ENCODE results near the gene SLC49A4. TPM values are rescaled to one million over a fixed set of nuclear protein-coding genes. Genes with fewer than 3 reads are reported as not detected.

Gene SLC49A4
- total RNA-seq, 4 donors from 2014 or later, result 20.4 to 33.9 (median 28.7) TPM

GRCh38 chr3:122880624-122881023, 85.8 kb downstream of the SLC49A4 start:
- Histone ChIP-seq H3K27ac (no peak overlapping the region), H3K4me1 (no peaks in the 10 kb centered on the region), H3K27me3 (no peaks in the 10 kb centered on the region), H3K9me3 (no peaks in the 10 kb centered on the region), H3K36me3 (peaks cover 0 to 34% of the 10 kb centered on the region in 2 donors), H3K4me3 (no peak overlapping the region)
- ATAC-seq, result no peak
- TF ChIP-seq CTCF (IDR thresholded peaks at IDR 0.05), result no peak
- TF ChIP-seq POLR2AphosphoS5 (IDR thresholded peaks at IDR 0.05), result no peak
- TF ChIP-seq EP300 (IDR thresholded peaks at IDR 0.05), result no peak
- no peak for TF ChIP-seq POLR2A (IDR thresholded peaks at IDR 0.05)
- WGBS, 2 donors (ENCODE audit: low coverage in 1 of 2), result 20 to 58% methylated on average over 1 to 4 of the region's 4 CpGs

- Histone ChIP-seq H3K27me3 (no peaks in the 10 kb centered on the region), H3K27ac (no peak overlapping the region), H3K4me1 (no peaks in the 10 kb centered on the region), H3K36me3 (peaks cover 0 to 40% of the 10 kb centered on the region in 2 donors), H3K4me3 (no peak overlapping the region), H3K9me3 (no peaks in the 10 kb centered on the region)
- no peak for ATAC-seq
- 96 to 100% methylated on average over 2 of the region's 2 CpGs for WGBS, 2 donors (ENCODE audit: low coverage in 1 of 2)
- TF ChIP-seq CTCF (IDR thresholded peaks at IDR 0.05) (no peak), POLR2A (IDR thresholded peaks at IDR 0.05) (no peak)
Observed at GRCh38 chr3:122882361-122882947, 87.6 kb downstream of the SLC49A4 start.

- H3K36me3 ChIP-seq, result peaks cover 0 to 16% of the 10 kb centered on the region in 2 donors
- peaks cover 0 to 20% (median 7%) of the 10 kb centered on the region in 3 donors for H3K4me1 ChIP-seq
- no peaks in the 10 kb centered on the region for H3K27me3 ChIP-seq
- WGBS, 2 donors (ENCODE audit: low coverage in 1 of 2), result 94 to 96% methylated on average over 4 of the region's 4 CpGs
- no peak for ATAC-seq
- H3K4me3 ChIP-seq, result no peak overlapping the region
- H3K9me3 ChIP-seq, result no peaks in the 10 kb centered on the region
- no peak overlapping the region for H3K27ac ChIP-seq
- TF ChIP-seq EP300 (IDR thresholded peaks at IDR 0.05) (no peak), POLR2A (IDR thresholded peaks at IDR 0.05) (no peak), CTCF (IDR thresholded peaks at IDR 0.05) (no peak), POLR2AphosphoS5 (IDR thresholded peaks at IDR 0.05) (no peak)
Observed at GRCh38 chr3:122886251-122886650, 91.4 kb downstream of the SLC49A4 start.

GRCh38 chr3:122886946-122887345, 92.1 kb downstream of the SLC49A4 start:
- no peaks in the 10 kb centered on the region for H3K9me3 ChIP-seq
- ATAC-seq, result no peak
- 100% methylated on average over 1 of the region's 4 CpGs; no CpG with 5 or more reads in 1 of the 2 donors for WGBS, 2 donors (ENCODE audit: low coverage in 1 of 2)
- TF ChIP-seq EP300 (IDR thresholded peaks at IDR 0.05) (no peak), CTCF (IDR thresholded peaks at IDR 0.05) (no peak), POLR2AphosphoS5 (IDR thresholded peaks at IDR 0.05) (no peak), POLR2A (IDR thresholded peaks at IDR 0.05) (no peak)
- H3K4me3 ChIP-seq, result no peak overlapping the region
- H3K36me3 ChIP-seq, result peaks cover 0 to 9% of the 10 kb centered on the region in 2 donors
- H3K4me1 ChIP-seq, result peaks cover 0 to 20% (median 7%) of the 10 kb centered on the region in 3 donors
- H3K27me3 ChIP-seq, result no peaks in the 10 kb centered on the region
- H3K27ac ChIP-seq, result no peak overlapping the region

GRCh38 chr3:122890077-122890719, 95.3 kb downstream of the SLC49A4 start:
- Histone ChIP-seq H3K4me3 (no peak overlapping the region), H3K27ac (peak overlapping the region in 2 of 4 donors; percentile 4 to 27), H3K4me1 (peaks cover 0 to 32% (median 7%) of the 10 kb centered on the region in 3 donors), H3K9me3 (no peaks in the 10 kb centered on the region), H3K27me3 (no peaks in the 10 kb centered on the region), H3K36me3 (peaks cover 0 to 9% of the 10 kb centered on the region in 2 donors)
- TF ChIP-seq POLR2A (IDR thresholded peaks at IDR 0.05) (no peak), CTCF (IDR thresholded peaks at IDR 0.05) (no peak), EP300 (IDR thresholded peaks at IDR 0.05) (no peak), POLR2AphosphoS5 (IDR thresholded peaks at IDR 0.05) (no peak)
- ATAC-seq, result peak; percentile 81
- WGBS, 2 donors (ENCODE audit: low coverage in 1 of 2), result 11 to 60% methylated on average over 3 to 6 of the region's 6 CpGs

All from gastroesophageal sphincter (tissue), 4 donors.